Measurements from ENCODE around the gene GAS2.

DNA sequence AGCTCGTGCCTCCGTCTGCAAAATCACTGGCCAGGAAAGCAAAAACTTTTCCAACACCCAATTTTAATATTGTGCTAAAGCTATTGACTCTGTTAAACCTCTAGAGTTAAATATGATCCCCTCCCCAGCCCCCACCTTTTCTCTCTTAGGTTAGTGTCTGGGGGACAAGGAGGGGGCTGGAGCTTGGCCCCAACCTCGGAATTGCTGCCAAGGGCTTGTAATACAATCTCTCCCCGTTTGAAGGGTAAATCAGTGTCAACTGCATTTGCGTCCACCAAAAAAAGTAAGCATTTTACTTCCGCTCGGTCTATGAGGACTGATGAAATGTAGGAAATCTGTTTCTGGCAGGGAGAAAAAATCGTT lies at the start of gene GAS2:
- no peak for TF ChIP-seq ELF1 (IDR thresholded peaks at IDR 0.05)
- TF ChIP-seq, protein P1, sequence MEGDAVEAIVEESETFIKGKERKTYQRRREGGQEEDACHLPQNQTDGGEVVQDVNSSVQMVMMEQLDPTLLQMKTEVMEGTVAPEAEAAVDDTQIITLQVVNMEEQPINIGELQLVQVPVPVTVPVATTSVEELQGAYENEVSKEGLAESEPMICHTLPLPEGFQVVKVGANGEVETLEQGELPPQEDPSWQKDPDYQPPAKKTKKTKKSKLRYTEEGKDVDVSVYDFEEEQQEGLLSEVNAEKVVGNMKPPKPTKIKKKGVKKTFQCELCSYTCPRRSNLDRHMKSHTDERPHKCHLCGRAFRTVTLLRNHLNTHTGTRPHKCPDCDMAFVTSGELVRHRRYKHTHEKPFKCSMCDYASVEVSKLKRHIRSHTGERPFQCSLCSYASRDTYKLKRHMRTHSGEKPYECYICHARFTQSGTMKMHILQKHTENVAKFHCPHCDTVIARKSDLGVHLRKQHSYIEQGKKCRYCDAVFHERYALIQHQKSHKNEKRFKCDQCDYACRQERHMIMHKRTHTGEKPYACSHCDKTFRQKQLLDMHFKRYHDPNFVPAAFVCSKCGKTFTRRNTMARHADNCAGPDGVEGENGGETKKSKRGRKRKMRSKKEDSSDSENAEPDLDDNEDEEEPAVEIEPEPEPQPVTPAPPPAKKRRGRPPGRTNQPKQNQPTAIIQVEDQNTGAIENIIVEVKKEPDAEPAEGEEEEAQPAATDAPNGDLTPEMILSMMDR (IDR thresholded peaks at IDR 0.05), result no peak
- TF ChIP-seq, protein P2, sequence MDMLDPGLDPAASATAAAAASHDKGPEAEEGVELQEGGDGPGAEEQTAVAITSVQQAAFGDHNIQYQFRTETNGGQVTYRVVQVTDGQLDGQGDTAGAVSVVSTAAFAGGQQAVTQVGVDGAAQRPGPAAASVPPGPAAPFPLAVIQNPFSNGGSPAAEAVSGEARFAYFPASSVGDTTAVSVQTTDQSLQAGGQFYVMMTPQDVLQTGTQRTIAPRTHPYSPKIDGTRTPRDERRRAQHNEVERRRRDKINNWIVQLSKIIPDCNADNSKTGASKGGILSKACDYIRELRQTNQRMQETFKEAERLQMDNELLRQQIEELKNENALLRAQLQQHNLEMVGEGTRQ (IDR thresholded peaks at IDR 0.05; ENCODE audit: borderline replicate concordance, low read depth, low read length), result no peak
- no peak for TF ChIP-seq EZH2phosphoT487 (IDR thresholded peaks at IDR 0.05; ENCODE audit: borderline replicate concordance, low read depth)
- TF ChIP-seq, protein P3, sequence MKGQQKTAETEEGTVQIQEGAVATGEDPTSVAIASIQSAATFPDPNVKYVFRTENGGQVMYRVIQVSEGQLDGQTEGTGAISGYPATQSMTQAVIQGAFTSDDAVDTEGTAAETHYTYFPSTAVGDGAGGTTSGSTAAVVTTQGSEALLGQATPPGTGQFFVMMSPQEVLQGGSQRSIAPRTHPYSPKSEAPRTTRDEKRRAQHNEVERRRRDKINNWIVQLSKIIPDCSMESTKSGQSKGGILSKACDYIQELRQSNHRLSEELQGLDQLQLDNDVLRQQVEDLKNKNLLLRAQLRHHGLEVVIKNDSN (IDR thresholded peaks at IDR 0.05; ENCODE audit: borderline replicate concordance, low read depth), result no peak
- no peak for TF ChIP-seq TEAD4 (IDR thresholded peaks at IDR 0.05; ENCODE audit: borderline replicate concordance, insufficient read depth)
- no peak for TF ChIP-seq TAF1 (IDR thresholded peaks at IDR 0.05; ENCODE audit: borderline replicate concordance, low read depth, low read length)
- no peak for TF ChIP-seq POLR2AphosphoS5 (IDR thresholded peaks at IDR 0.05; ENCODE audit: low read depth, low read length)
- no peak for TF ChIP-seq RCOR1 (IDR thresholded peaks at IDR 0.05; ENCODE audit: low read length)
- TF ChIP-seq, protein P4, sequence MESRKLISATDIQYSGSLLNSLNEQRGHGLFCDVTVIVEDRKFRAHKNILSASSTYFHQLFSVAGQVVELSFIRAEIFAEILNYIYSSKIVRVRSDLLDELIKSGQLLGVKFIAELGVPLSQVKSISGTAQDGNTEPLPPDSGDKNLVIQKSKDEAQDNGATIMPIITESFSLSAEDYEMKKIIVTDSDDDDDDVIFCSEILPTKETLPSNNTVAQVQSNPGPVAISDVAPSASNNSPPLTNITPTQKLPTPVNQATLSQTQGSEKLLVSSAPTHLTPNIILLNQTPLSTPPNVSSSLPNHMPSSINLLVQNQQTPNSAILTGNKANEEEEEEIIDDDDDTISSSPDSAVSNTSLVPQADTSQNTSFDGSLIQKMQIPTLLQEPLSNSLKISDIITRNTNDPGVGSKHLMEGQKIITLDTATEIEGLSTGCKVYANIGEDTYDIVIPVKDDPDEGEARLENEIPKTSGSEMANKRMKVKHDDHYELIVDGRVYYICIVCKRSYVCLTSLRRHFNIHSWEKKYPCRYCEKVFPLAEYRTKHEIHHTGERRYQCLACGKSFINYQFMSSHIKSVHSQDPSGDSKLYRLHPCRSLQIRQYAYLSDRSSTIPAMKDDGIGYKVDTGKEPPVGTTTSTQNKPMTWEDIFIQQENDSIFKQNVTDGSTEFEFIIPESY (IDR thresholded peaks at IDR 0.05; ENCODE audit: borderline replicate concordance, low read depth), result no peak
- no peak for TF ChIP-seq GABPA (IDR thresholded peaks at IDR 0.05; ENCODE audit: low read depth)
- TF ChIP-seq EP300 (IDR thresholded peaks at IDR 0.05; ENCODE audit: borderline replicate concordance in 1 of 2, low read depth in 1 of 2, low read length in 1 of 2), result no peak
- TF ChIP-seq, protein P5, sequence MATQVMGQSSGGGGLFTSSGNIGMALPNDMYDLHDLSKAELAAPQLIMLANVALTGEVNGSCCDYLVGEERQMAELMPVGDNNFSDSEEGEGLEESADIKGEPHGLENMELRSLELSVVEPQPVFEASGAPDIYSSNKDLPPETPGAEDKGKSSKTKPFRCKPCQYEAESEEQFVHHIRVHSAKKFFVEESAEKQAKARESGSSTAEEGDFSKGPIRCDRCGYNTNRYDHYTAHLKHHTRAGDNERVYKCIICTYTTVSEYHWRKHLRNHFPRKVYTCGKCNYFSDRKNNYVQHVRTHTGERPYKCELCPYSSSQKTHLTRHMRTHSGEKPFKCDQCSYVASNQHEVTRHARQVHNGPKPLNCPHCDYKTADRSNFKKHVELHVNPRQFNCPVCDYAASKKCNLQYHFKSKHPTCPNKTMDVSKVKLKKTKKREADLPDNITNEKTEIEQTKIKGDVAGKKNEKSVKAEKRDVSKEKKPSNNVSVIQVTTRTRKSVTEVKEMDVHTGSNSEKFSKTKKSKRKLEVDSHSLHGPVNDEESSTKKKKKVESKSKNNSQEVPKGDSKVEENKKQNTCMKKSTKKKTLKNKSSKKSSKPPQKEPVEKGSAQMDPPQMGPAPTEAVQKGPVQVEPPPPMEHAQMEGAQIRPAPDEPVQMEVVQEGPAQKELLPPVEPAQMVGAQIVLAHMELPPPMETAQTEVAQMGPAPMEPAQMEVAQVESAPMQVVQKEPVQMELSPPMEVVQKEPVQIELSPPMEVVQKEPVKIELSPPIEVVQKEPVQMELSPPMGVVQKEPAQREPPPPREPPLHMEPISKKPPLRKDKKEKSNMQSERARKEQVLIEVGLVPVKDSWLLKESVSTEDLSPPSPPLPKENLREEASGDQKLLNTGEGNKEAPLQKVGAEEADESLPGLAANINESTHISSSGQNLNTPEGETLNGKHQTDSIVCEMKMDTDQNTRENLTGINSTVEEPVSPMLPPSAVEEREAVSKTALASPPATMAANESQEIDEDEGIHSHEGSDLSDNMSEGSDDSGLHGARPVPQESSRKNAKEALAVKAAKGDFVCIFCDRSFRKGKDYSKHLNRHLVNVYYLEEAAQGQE (IDR thresholded peaks at IDR 0.05; ENCODE audit: low read depth, low read length), result no peak

Measured in SK-N-SH (cell line).